HG03442 (cell line): Measurements from ENCODE around the gene AGPAT1.

Source experiments
- ATAC-seq: cut with Tn5 transposase; IDR thresholded peaks from one replicate; pipeline ENCODE4 v1.9.1; 2021; ENCODE audit warnings: mild to moderate bottlenecking, moderate library complexity; ENCODE audit not compliant: unreplicated experiment

The AGPAT1 gene

GRCh38 chr6:32127409-32127716, 48.5 kb downstream of the AGPAT1 start:
- ATAC-seq = no peak

DNA sequence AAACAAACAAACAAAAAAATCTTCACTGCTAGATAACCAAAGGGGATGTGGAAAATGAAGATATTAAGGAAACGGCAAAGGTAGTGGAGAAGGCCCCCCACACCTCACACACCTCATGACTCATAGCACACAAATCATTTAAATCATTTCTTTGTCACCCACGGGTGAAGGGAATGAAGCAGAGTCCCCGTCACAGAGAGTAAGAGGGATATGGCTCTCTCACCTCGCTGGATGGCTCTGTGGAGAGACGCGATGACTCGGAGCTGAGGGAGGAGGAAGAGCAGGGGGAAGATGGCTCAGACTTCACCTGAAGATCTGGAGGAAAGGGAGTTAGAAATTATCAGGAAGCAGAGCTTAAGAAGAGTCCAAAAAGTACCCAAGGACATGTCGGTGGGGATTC, 49.0 kb downstream of the AGPAT1 start:
- no peak for ATAC-seq

DNA sequence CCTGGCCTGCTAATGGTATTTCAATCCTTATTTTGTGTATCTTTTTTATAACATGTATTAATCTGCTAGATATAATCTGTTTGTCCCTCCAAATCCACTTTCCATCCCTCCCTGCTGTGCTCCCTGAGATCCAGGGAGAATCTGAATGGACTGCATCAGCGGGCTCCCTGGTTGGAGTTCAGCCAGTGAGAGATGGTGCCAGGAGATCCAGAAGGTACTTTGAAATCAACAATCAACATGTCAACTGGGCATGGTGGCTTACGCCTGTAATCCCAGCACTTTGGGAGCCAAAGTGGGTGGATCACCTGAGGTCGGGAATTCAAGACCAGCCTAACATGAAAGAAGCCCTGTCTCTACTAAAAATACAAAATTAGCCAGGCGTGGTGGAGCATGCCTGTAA, 52.2 kb downstream of the AGPAT1 start:
- ATAC-seq = no peak

DNA sequence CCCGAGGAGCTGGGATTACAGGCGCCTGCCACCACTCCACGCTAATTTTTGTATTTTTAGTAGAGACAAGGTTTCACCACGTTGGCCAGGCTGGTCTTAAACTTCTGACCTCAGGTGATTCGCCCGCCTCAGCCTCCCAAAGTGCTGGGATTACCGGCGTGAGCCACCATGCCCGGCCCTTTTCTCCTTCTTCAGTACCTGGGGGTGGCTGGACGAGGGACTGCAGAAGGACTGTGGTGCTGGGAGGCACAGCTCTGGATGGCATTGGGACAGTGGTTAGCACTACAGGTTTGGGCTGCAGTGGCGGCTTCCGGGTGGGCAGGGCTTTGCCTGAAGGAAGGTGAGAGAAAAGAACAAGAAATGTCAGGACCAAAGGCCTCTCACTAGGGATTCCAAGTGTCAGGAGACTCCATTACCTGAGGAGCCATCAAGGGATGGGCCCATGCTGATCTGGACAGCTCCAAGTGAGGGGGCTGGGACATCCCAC, 55.3 kb downstream of the AGPAT1 start:
- no peak for ATAC-seq

DNA sequence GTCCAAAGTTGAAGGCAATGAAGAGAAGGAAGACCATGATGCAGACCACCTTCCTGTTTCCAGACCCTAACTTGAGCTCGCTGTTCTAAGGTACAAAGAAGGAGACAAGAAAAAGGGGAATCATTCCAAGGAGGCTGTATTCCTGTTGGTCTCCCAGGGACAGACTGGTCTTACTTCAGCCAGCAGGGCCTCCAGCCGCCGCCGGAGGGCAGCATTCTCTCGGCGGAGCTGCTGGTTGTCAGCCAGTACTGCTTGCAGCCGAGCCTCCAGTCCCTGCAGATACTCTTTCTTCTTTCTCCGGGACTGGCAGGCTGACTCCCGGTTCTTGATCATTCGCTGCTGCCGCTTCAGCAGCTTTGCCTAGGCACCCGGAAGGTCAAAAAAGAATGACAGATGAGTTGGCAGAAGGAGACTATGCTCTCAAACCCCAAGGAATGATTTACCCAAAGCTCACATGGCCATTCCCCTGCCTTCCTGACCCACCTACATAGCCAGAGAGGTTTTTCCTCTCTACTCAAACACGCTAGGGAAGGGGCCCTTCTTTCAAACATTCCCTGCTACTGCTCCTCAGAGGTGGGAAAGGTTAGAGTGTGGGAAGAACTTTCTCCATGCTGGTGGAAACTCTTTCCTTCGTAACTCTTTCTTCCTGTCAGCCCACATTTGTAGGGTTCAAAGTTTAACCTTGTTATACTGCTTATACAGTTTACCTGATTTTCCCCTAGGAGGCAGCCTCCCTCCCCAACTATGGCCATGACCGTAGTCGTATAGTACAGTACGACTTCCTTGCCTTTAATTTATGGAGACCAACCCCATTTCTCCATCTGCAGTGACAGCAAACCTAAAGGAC, 56.9 kb downstream of the AGPAT1 start:
- ATAC-seq = no peak
